ENCODE measurements around the gene TRAF3.

The TRAF3 gene

GRCh38 chr14:102900631-102901571 lies 123.7 kb downstream of the TRAF3 start:
- H3K4me3 ChIP-seq (ENCODE audit: low read depth, low read length), result no peak overlapping the region
- in situ Hi-C loops (cut with HindIII; ENCODE audit: low sequenced_read_pairs), result no loop called here
- TF ChIP-seq, protein P1, sequence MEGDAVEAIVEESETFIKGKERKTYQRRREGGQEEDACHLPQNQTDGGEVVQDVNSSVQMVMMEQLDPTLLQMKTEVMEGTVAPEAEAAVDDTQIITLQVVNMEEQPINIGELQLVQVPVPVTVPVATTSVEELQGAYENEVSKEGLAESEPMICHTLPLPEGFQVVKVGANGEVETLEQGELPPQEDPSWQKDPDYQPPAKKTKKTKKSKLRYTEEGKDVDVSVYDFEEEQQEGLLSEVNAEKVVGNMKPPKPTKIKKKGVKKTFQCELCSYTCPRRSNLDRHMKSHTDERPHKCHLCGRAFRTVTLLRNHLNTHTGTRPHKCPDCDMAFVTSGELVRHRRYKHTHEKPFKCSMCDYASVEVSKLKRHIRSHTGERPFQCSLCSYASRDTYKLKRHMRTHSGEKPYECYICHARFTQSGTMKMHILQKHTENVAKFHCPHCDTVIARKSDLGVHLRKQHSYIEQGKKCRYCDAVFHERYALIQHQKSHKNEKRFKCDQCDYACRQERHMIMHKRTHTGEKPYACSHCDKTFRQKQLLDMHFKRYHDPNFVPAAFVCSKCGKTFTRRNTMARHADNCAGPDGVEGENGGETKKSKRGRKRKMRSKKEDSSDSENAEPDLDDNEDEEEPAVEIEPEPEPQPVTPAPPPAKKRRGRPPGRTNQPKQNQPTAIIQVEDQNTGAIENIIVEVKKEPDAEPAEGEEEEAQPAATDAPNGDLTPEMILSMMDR (IDR thresholded peaks at IDR 0.05; ENCODE audit: low read depth, low read length), result no peak
- no peak for DNase-seq (ENCODE audit: low read depth, low spot score)

DNA sequence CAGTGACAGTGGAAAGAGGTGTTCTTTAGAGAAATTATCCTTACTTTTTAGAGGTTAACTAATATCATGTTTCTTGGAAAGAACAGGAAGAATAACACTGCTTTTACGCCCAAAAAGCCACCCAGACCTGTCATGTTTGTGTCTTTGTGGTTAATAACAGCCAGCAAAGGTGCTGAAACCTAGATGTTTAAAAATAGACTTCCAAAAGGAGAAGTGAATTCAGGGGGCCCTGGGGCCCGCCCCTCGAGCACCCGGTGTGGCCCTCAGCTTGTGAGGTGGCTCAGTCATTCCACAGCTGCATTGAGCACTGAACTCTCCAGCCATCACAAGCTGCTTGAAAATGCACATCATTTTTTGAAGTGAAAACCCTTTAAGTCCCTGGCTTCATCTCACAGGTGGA lies 124.4 kb downstream of the TRAF3 start:
- in situ Hi-C loops (cut with HindIII; ENCODE audit: low sequenced_read_pairs), result no loop called here
- H3K4me3 ChIP-seq (ENCODE audit: low read depth, low read length), result no peak overlapping the region
- TF ChIP-seq, protein P1 (IDR thresholded peaks at IDR 0.05; ENCODE audit: low read depth, low read length), result no peak
- no peak for DNase-seq (ENCODE audit: low read depth, low spot score)

GRCh38 chr14:102902086-102902485 lies 124.8 kb downstream of the TRAF3 start:
- DNase-seq (ENCODE audit: low read depth, low spot score), result no peak
- TF ChIP-seq, protein P1 (IDR thresholded peaks at IDR 0.05; ENCODE audit: low read depth, low read length), result no peak

GRCh38 chr14:102902523-102903247 lies 125.4 kb downstream of the TRAF3 start:
- no peak overlapping the region for H3K4me3 ChIP-seq (ENCODE audit: low read depth, low read length)
- in situ Hi-C loops (cut with HindIII; ENCODE audit: low sequenced_read_pairs), result no loop called here
- TF ChIP-seq, protein P1 (IDR thresholded peaks at IDR 0.05; ENCODE audit: low read depth, low read length), result no peak
- DNase-seq (ENCODE audit: low read depth, low spot score), result no peak

More at GRCh38 chr14:102902086-102902485, 124.8 kb downstream of the TRAF3 start:
- in situ Hi-C loops (cut with HindIII; ENCODE audit: low sequenced_read_pairs), result no loop called here
- H3K4me3 ChIP-seq (ENCODE audit: low read depth, low read length), result no peak overlapping the region

DNA sequence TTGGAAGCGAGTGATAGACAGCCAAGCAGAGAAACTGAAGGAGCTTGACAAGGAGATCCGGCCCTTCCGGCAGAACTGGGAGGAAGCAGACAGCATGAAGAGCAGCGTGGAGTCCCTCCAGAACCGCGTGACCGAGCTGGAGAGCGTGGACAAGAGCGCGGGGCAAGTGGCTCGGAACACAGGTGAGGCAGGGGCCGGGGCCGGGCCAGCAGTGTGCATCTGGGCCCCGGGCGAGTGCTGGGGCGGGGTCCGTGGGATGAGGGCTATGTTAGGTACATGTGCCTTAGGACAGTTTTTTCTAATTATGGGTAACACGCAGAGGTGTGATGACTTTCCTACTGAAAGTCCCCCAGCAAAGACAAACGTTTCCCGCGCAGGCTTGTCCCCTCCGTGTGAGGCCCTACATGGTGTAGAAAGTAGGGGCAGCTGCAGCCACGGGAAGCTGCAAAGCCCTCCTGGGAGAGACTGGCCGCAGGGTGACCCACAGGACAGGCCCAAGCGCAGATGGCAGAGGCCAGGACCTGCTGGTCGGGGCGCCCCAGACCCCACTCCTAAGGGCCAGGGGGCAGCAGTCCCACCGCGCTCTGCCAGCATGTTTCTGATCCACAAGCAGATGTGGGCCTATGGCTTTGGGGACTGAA lies 126.1 kb downstream of the TRAF3 start:
- TF ChIP-seq, protein P1 (IDR thresholded peaks at IDR 0.05; ENCODE audit: low read depth, low read length), result no peak
- H3K4me3 ChIP-seq (ENCODE audit: low read depth, low read length), result no peak overlapping the region
- DNase-seq (ENCODE audit: low read depth, low spot score), result no peak
- in situ Hi-C loops (cut with HindIII; ENCODE audit: low sequenced_read_pairs), result no loop called here

GRCh38 chr14:102903889-102904512 lies 126.8 kb downstream of the TRAF3 start:
- no peak for DNase-seq (ENCODE audit: low read depth, low spot score)
- in situ Hi-C loops (cut with HindIII; ENCODE audit: low sequenced_read_pairs), result no loop called here
- H3K4me3 ChIP-seq (ENCODE audit: low read depth, low read length), result no peak overlapping the region
- TF ChIP-seq, protein P1 (IDR thresholded peaks at IDR 0.05; ENCODE audit: low read depth, low read length), result no peak

Measured in astrocyte of the spinal cord (primary cell).